ENCODE measurements around the gene SPTBN1.
A peak's percentile ranks its signal among the peaks of the same experiment; 100 is the strongest.

The SPTBN1 gene

GRCh38 chr2:54570925-54571694 is 115.0 kb downstream of the SPTBN1 start:
- DNase-seq (ENCODE audit: low read depth in 1 of 2, low spot score in 1 of 2) = peak in 1 of 2 donors; percentile 15

- no peak for DNase-seq (ENCODE audit: low read depth in 1 of 2, low spot score in 1 of 2)
Observed at GRCh38 chr2:54572262-54572635, 116.1 kb downstream of the SPTBN1 start.

GRCh38 chr2:54572636-54573536 is 116.8 kb downstream of the SPTBN1 start:
- no peak for DNase-seq (ENCODE audit: low read depth in 1 of 2, low spot score in 1 of 2)

- no peak for DNase-seq (ENCODE audit: low read depth in 1 of 2, low spot score in 1 of 2)
Observed at GRCh38 chr2:54573537-54573919, 117.4 kb downstream of the SPTBN1 start.

GRCh38 chr2:54574107-54574859 is 118.2 kb downstream of the SPTBN1 start:
- DNase-seq (ENCODE audit: low read depth in 1 of 2, low spot score in 1 of 2) = peak in 1 of 2 donors; percentile 31

- no peak for DNase-seq (ENCODE audit: low read depth in 1 of 2, low spot score in 1 of 2)
Observed at GRCh38 chr2:54574860-54575247, 118.7 kb downstream of the SPTBN1 start.

- DNase-seq (ENCODE audit: low read depth in 1 of 2, low spot score in 1 of 2) = no peak
Observed at GRCh38 chr2:54575379-54575888, 119.3 kb downstream of the SPTBN1 start.

GRCh38 chr2:54577035-54577434 is 120.9 kb downstream of the SPTBN1 start:
- no peak for DNase-seq (ENCODE audit: low read depth in 1 of 2, low spot score in 1 of 2)

- no peak for DNase-seq (ENCODE audit: low read depth in 1 of 2, low spot score in 1 of 2)
Observed at GRCh38 chr2:54577944-54578647, 122.0 kb downstream of the SPTBN1 start.

GRCh38 chr2:54578648-54579045 is 122.5 kb downstream of the SPTBN1 start:
- DNase-seq (ENCODE audit: low read depth in 1 of 2, low spot score in 1 of 2) = no peak

GRCh38 chr2:54579061-54579681 is 123.0 kb downstream of the SPTBN1 start:
- DNase-seq (ENCODE audit: low read depth in 1 of 2, low spot score in 1 of 2) = no peak

- DNase-seq (ENCODE audit: low read depth in 1 of 2, low spot score in 1 of 2) = no peak
Observed at GRCh38 chr2:54579682-54580620, 123.8 kb downstream of the SPTBN1 start.

- no peak for DNase-seq (ENCODE audit: low read depth in 1 of 2, low spot score in 1 of 2)
Observed at GRCh38 chr2:54581326-54582039, 125.4 kb downstream of the SPTBN1 start.

- DNase-seq (ENCODE audit: low read depth in 1 of 2, low spot score in 1 of 2) = no peak
Observed at GRCh38 chr2:54582987-54583386, 126.9 kb downstream of the SPTBN1 start.

GRCh38 chr2:54584598-54584997 is 128.5 kb downstream of the SPTBN1 start:
- no peak for DNase-seq (ENCODE audit: low read depth in 1 of 2, low spot score in 1 of 2)

GRCh38 chr2:54585136-54585733 is 129.1 kb downstream of the SPTBN1 start:
- DNase-seq (ENCODE audit: low read depth in 1 of 2, low spot score in 1 of 2) = no peak

- DNase-seq (ENCODE audit: low read depth in 1 of 2, low spot score in 1 of 2) = no peak
Observed at GRCh38 chr2:54586062-54586461, 129.9 kb downstream of the SPTBN1 start.

- DNase-seq (ENCODE audit: low read depth in 1 of 2, low spot score in 1 of 2) = no peak
Observed at GRCh38 chr2:54586494-54586893, 130.4 kb downstream of the SPTBN1 start.
